HepG2 (cell line): ENCODE measurements around the gene NAV1. TPM values are rescaled to one million over a fixed set of nuclear protein-coding genes. Genes with fewer than 3 reads are reported as not detected.

Experiments
- ATAC-seq: fragments of 200-7000 bp; cut with Tn5 transposase; 3 replicates; pipeline ENCODE4 v1.9.1; 2020; ENCODE audit warnings: mild to moderate bottlenecking, moderate library complexity
- BruUV-seq: library from RNA; stranded (reverse); fragments of 400-500 nt; replicated peaks from 2 replicates; lab custom pipeline; 2021; lab: Mats Ljungman, UMichigan
- CTCF ChIA-PET: fragments of 300-600 bp; formaldehyde crosslinking; extraction: SDS; loops from one replicate; lab custom pipeline; 2021; ENCODE audit warnings: low total read pairs, inconsistent platforms, low intra/inter-chr PET ratio; lab: Yijun Ruan, JAX
- POLR2A ChIA-PET: fragments of 350-600 bp; sonication (Branson Sonifier 250); formaldehyde crosslinking; loops from one replicate; lab custom pipeline; 2020; ENCODE audit warnings: antibody characterized with exemption, inconsistent platforms; lab: Yijun Ruan, JAX
- DNase-seq: peaks from one replicate; pipeline ENCODE4 v3.0.0-alpha.2; 2015; ENCODE audit warnings: low spot score
- FAIRE-seq: peaks from 3 replicates; lab custom pipeline; 2011; peaks lifted over from hg19 to GRCh38; lab: Jason Lieb, UNC
- H2AFZ ChIP-seq: one replicate; pipeline ENCODE4 v1.6.1; 2011; ENCODE audit warnings: low read length, inconsistent platforms
- H3K27ac ChIP-seq: fragments of 300-600 bp; 3 replicates; pipeline ENCODE4 v1.8.0; 2011; ENCODE audit warnings: mixed run types, mild to moderate bottlenecking, mixed read lengths, low read length, inconsistent platforms; ENCODE audit not compliant: insufficient read depth; ENCODE audit errors: extremely low read length
- H3K27me3 ChIP-seq, 2 experiments: fragments of 200-600 bp in 1 of 2; 2 replicates in 1 of 2; 3 replicates in 1 of 2; pipeline versions ENCODE4 v1.6.0 to v1.8.0; 2011; ENCODE audit warnings: low read length in 2 of 2, mild to moderate bottlenecking in 2 of 2, moderate library complexity in 2 of 2, inconsistent platforms in 1 of 2; ENCODE audit not compliant: insufficient read depth in 2 of 2, control insufficient read depth in 1 of 2
- H3K36me3 ChIP-seq, 2 experiments: fragments of 200-600 bp in 1 of 2; replicated peaks in 1 of 2; 2 replicates in 1 of 2; 3 replicates in 1 of 2; pipeline versions ENCODE4 v1.5.1 to v1.8.0; 2011; ENCODE audit warnings: low read length in 2 of 2, inconsistent platforms in 1 of 2; ENCODE audit not compliant: insufficient read depth in 2 of 2, control insufficient read depth in 1 of 2
- H3K4me1 ChIP-seq: 2 replicates; pipeline ENCODE4 v1.5.1; 2012; ENCODE audit warnings: low read length, inconsistent platforms; ENCODE audit not compliant: insufficient read depth
- H3K4me2 ChIP-seq: 2 replicates; pipeline ENCODE4 v1.6.0; 2011; ENCODE audit warnings: low read depth, low read length, inconsistent platforms
- H3K4me3 ChIP-seq, 3 experiments: fragments of 200-600 bp in 1 of 3; sonication (generic), shearing (Covaris generic) in 1 of 3; replicated peaks in 1 of 3; 2 replicates each; pipeline ENCODE4 v1.5.1; 2011 to 2016; ENCODE audit warnings: low read length in 3 of 3, inconsistent platforms in 2 of 3, low read depth in 2 of 3, mild to moderate bottlenecking in 2 of 3, control low read depth in 1 of 3, mixed read lengths in 1 of 3; ENCODE audit not compliant: insufficient read depth in 1 of 3
- H3K79me2 ChIP-seq: one replicate; pipeline ENCODE4 v1.6.1; 2011; ENCODE audit warnings: low read length, inconsistent platforms; ENCODE audit not compliant: insufficient read depth
- H3K9ac ChIP-seq: 2 replicates; pipeline ENCODE4 v1.6.0; 2011; ENCODE audit warnings: mild to moderate bottlenecking, low read depth, low read length, inconsistent platforms; ENCODE audit not compliant: insufficient read depth
- H3K9me3 ChIP-seq: 2 replicates; pipeline ENCODE4 v1.5.1; 2012; ENCODE audit warnings: mild to moderate bottlenecking, low read length
- H4K20me1 ChIP-seq: 2 replicates; pipeline ENCODE4 v1.6.0; 2011; ENCODE audit warnings: inconsistent platforms, mild to moderate bottlenecking, low read length, moderate library complexity; ENCODE audit not compliant: insufficient read depth
- DBP ChIP-seq: sonication (generic); formaldehyde crosslinking; IDR thresholded peaks from 2 replicates; pipeline ENCODE4 v1.4.0; 2020; ENCODE audit warnings: missing genetic modification reagents; ENCODE audit errors: not compliant biosample characterization
- FOXP1 ChIP-seq, 2 experiments: fragments of 450-650 bp in 1 of 2; IDR thresholded peaks; 2 replicates each; pipeline ENCODE4 v1.6.1; 2017 to 2018; ENCODE audit warnings: antibody characterized with exemption in 1 of 2
- KDM2A ChIP-seq: sonication (generic); formaldehyde crosslinking; IDR thresholded peaks from 2 replicates; pipeline ENCODE4 v1.4.0; 2020; ENCODE audit warnings: low read depth, missing genetic modification reagents, borderline replicate concordance
- MYC ChIP-seq: sonication (generic); formaldehyde crosslinking; IDR thresholded peaks from 2 replicates; pipeline ENCODE4 v1.9.0; 2021; ENCODE audit warnings: missing genetic modification reagents, borderline replicate concordance
- RAD21 ChIP-seq: fragments of 450-650 bp; formaldehyde crosslinking; IDR thresholded peaks from 2 replicates; pipeline ENCODE4 v1.5.0; 2020; ENCODE audit warnings: mild to moderate bottlenecking
- SMC3 ChIP-seq: IDR thresholded peaks from 2 replicates; pipeline ENCODE4 v1.6.1; 2011; ENCODE audit warnings: low read length, improper control_type of control experiment
- STAG1 ChIP-seq: sonication (generic); formaldehyde crosslinking; IDR thresholded peaks from 2 replicates; pipeline ENCODE4 v1.4.0; 2020; ENCODE audit warnings: missing genetic modification reagents
- WGBS: methylation state at CpG from one replicate; pipeline ENCODE4 v1.1.6; 2017; ENCODE audit warnings: low lambda C conversion rate; 5-methylcytosine and 5-hydroxymethylcytosine counted together
- in situ Hi-C: cut with HindIII; loops from 2 replicates; pipeline ENCODE4 v1.10.0; 2017; ENCODE audit warnings: low pct_unique_long_range_greater_than_20kb; ENCODE audit not compliant: extremely low pct_ligation_motif_present
- intact Hi-C: fragments of 100-400 bp; cut with micrococcal nuclease; formaldehyde crosslinking; loops from one replicate; pipeline ENCODE4 v1.10.0; 2022; ENCODE audit not compliant: unreplicated experiment
- polyA plus RNA-seq, 8 experiments: library from polyadenylated mRNA; depleted of rRNA in 3 of 8; stranded (reverse) in 7 of 8; unstranded in 1 of 8; fragments of >200 nt; fragmentation: Illumina TruSeq in 4 of 8; extraction: Trizol in 4 of 8; gene quantifications; 2 replicates each; pipeline versions ENCODE4 v1.2.1 to v1.2.3, GENCODE V29; 2011 to 2016; ENCODE audit warnings: low read depth in 4 of 8, missing spikeins in 1 of 8, mixed read lengths in 1 of 8; ENCODE audit not compliant: insufficient read depth in 1 of 8
- total RNA-seq, 5 experiments: library from RNA; depleted of rRNA; stranded (reverse); fragments of >200 nt; fragmentation: Illumina TruSeq; extraction: Trizol; gene quantifications; 2 replicates each; pipeline ENCODE4 v1.2.3, GENCODE V29; 2016; ENCODE audit warnings: low read depth in 1 of 5
- TF ChIP-seq, protein P1 (sequence below): sonication (generic); formaldehyde crosslinking; IDR thresholded peaks from 2 replicates; pipeline ENCODE4 v1.5.0; 2020; ENCODE audit warnings: mild to moderate bottlenecking, missing genetic modification reagents, moderate library complexity

Gene NAV1
- total and polyA plus RNA-seq, 2 of the 13 experiments (the other 11 are each of a cell fraction or from before 2014, with no cell fraction given): not detected

DNA sequence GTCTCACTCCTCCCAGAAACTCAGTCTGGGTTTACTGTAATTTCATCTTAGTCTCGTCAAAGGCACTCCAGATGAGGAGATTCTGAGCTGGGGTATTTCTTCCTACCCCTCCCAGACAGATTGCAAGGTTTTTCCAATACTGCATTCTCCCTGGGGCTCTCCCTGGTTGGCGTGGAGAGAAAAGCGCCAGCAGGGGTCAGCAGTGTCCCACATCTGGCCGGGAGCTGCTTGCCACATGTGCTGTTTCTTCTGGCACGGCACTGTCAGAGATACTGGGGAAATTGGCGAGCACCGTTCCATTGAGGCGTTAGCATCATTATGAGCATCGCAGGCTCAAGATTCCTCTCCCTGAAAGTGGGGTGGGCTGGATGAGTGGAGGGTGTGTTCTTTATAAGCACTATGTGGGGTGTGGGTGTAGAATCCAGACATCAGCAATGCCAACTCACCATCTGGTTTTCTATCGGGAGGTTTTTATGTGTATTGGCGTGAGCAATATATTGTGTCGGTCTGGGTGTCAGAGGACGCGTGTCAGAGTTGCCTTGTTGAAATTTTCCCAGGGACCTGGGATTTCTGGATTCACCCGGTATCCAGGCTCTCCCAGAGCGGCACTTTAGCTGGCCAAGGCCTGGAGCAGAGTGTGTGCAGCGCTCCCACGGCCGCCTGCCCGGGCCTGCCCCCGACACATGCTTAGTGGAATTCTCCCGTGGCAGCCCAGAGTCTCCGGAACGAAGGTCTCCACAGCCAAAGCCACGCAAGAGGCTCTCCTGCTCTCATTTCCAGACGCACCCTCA, 8.0 kb upstream of the NAV1 start:
- no TSS peak for BruUV-seq
- Histone ChIP-seq H3K27ac (no peak overlapping the region), H3K9me3 (no peaks in the 10 kb centered on the region), H3K27me3 (peaks cover 5 to 28% of the 10 kb centered on the region in 2 experiments), H3K4me3 (no peak overlapping the region), H4K20me1 (no peaks in the 10 kb centered on the region), H2AFZ (no peak overlapping the region), H3K4me1 (no peaks in the 10 kb centered on the region), H3K36me3 (no peaks in the 10 kb centered on the region), H3K4me2 (no peak overlapping the region), H3K9ac (no peak overlapping the region), H3K79me2 (no peaks in the 10 kb centered on the region)
- peak; percentile 79 for TF ChIP-seq STAG1 (CRISPR knock-in tag)
- no peak for TF ChIP-seq FOXP1 (IDR thresholded peaks at IDR 0.05)
- TF ChIP-seq FOXP1 (CRISPR knock-in tag; IDR thresholded peaks at IDR 0.05): no peak
- peak; percentile 50; the same call in 1 of the 2 replicates for TF ChIP-seq MYC (CRISPR knock-in tag)
- TF ChIP-seq RAD21 (CRISPR knock-in tag): peak; percentile 60
- TF ChIP-seq SMC3: peak; percentile 18; the same call in 1 of the 2 replicates
- TF ChIP-seq, protein P1, sequence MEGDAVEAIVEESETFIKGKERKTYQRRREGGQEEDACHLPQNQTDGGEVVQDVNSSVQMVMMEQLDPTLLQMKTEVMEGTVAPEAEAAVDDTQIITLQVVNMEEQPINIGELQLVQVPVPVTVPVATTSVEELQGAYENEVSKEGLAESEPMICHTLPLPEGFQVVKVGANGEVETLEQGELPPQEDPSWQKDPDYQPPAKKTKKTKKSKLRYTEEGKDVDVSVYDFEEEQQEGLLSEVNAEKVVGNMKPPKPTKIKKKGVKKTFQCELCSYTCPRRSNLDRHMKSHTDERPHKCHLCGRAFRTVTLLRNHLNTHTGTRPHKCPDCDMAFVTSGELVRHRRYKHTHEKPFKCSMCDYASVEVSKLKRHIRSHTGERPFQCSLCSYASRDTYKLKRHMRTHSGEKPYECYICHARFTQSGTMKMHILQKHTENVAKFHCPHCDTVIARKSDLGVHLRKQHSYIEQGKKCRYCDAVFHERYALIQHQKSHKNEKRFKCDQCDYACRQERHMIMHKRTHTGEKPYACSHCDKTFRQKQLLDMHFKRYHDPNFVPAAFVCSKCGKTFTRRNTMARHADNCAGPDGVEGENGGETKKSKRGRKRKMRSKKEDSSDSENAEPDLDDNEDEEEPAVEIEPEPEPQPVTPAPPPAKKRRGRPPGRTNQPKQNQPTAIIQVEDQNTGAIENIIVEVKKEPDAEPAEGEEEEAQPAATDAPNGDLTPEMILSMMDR: peak; percentile 85
- TF ChIP-seq KDM2A (CRISPR knock-in tag): 0 out of 2 replicates have a peak, but pooled peaks have one; percentile 19
- no peak for TF ChIP-seq DBP (CRISPR knock-in tag)
- in situ Hi-C loops (no loop called here), intact Hi-C loops (loop anchor here (1.0 kb wide), 1 partner anchor 173 kb away; no protein-coding TSS in a partner anchor)
- WGBS: 24% methylated on average over 16 of the region's 26 CpGs
- peak; percentile 95 for ATAC-seq
- ChIA-PET POLR2A (no interaction called here), CTCF (interaction anchor here (0.7 to 2.0 kb wide), 2 partner anchors 173 to 262 kb away, joined by 3 to 23 read pairs; no protein-coding TSS in a partner anchor)
- peak; percentile 74 for FAIRE-seq
- DNase-seq: peak; percentile 43
